Activated naive CD8-positive, alpha-beta T cell (primary cell): ENCODE data around the gene FOXB2.
A peak's percentile ranks its signal among the peaks of the same experiment; 100 is the strongest.
"Not testable (repeated sequence)": the region's sequence is repeated elsewhere in the genome, so short reads cannot be mapped to it uniquely, and the experiment has no call there.

Experiments used
- H3K27ac Mint-ChIP-seq: one replicate; pipeline ENCODE4 v1.8.0; 2021; ENCODE audit warnings: mixed read lengths
- H3K27me3 Mint-ChIP-seq: one replicate; pipeline ENCODE4 v1.8.0; 2021; ENCODE audit warnings: mixed read lengths
- H3K36me3 Mint-ChIP-seq: one replicate; pipeline ENCODE4 v1.8.0; 2021; ENCODE audit warnings: mixed read lengths
- H3K4me1 Mint-ChIP-seq: one replicate; pipeline ENCODE4 v1.8.0; 2021; ENCODE audit warnings: low read depth, mixed read lengths
- H3K4me3 Mint-ChIP-seq: one replicate; pipeline ENCODE4 v1.8.0; 2021; ENCODE audit warnings: mild to moderate bottlenecking, mixed read lengths
- H3K9me3 Mint-ChIP-seq: one replicate; pipeline ENCODE4 v1.8.0; 2021; ENCODE audit warnings: low read depth, mixed read lengths

FOXB2 gene

GRCh38 chr9:77021291-77021894, 1.9 kb downstream of the FOXB2 start:
- Mint-ChIP-seq H3K4me1 (peaks cover 36% of the 10 kb centered on the region), H3K27me3 (peaks cover 57% of the 10 kb centered on the region), H3K27ac (no peak overlapping the region), H3K36me3 (no peaks in the 10 kb centered on the region), H3K4me3 (peak overlapping the region; percentile 67), H3K9me3 (no peaks in the 10 kb centered on the region)

- H3K4me3 Mint-ChIP-seq = peak overlapping the region; percentile 55
- H3K9me3 Mint-ChIP-seq = no peaks in the 10 kb centered on the region
- H3K4me1 Mint-ChIP-seq = peaks cover 34% of the 10 kb centered on the region
Observed at GRCh38 chr9:77021922-77022782, 2.7 kb downstream of the FOXB2 start.

GRCh38 chr9:77022783-77023440, 3.5 kb downstream of the FOXB2 start:
- Mint-ChIP-seq H3K27ac (no peak overlapping the region), H3K9me3 (no peaks in the 10 kb centered on the region)

More at GRCh38 chr9:77021922-77022782, 2.7 kb downstream of the FOXB2 start:
- Mint-ChIP-seq H3K36me3 (no peaks in the 10 kb centered on the region), H3K27ac (no peak overlapping the region), H3K27me3 (peaks cover 53% of the 10 kb centered on the region)

GRCh38 chr9:77023726-77024125, 4.3 kb downstream of the FOXB2 start:
- Mint-ChIP-seq H3K4me3 (no peak overlapping the region), H3K4me1 (peaks cover 30% of the 10 kb centered on the region), H3K27me3 (peaks cover 48% of the 10 kb centered on the region), H3K9me3 (no peaks in the 10 kb centered on the region), H3K27ac (no peak overlapping the region), H3K36me3 (no peaks in the 10 kb centered on the region)

More at GRCh38 chr9:77022783-77023440, 3.5 kb downstream of the FOXB2 start:
- H3K36me3 Mint-ChIP-seq = no peaks in the 10 kb centered on the region
- H3K27me3 Mint-ChIP-seq = peaks cover 46% of the 10 kb centered on the region
- H3K4me1 Mint-ChIP-seq = peaks cover 33% of the 10 kb centered on the region
- peak overlapping the region; percentile 55 for H3K4me3 Mint-ChIP-seq

- no peak overlapping the region for H3K27ac Mint-ChIP-seq
- peaks cover 20% of the 10 kb centered on the region for H3K4me1 Mint-ChIP-seq
- no peak overlapping the region for H3K4me3 Mint-ChIP-seq
- H3K9me3 Mint-ChIP-seq = no peaks in the 10 kb centered on the region
- H3K27me3 Mint-ChIP-seq = peaks cover 38% of the 10 kb centered on the region
- H3K36me3 Mint-ChIP-seq = no peaks in the 10 kb centered on the region
Observed at GRCh38 chr9:77024776-77025545, 5.5 kb downstream of the FOXB2 start.

GRCh38 chr9:77028478-77028877, 9.0 kb downstream of the FOXB2 start:
- H3K4me1 Mint-ChIP-seq = no peaks in the 10 kb centered on the region
- H3K27me3 Mint-ChIP-seq = peaks cover 23% of the 10 kb centered on the region

GRCh38 chr9:77030045-77030444, 10.6 kb downstream of the FOXB2 start:
- Mint-ChIP-seq H3K4me1 (no peaks in the 10 kb centered on the region), H3K9me3 (no peaks in the 10 kb centered on the region), H3K27ac (no peak overlapping the region), H3K27me3 (peaks cover 21% of the 10 kb centered on the region), H3K4me3 (no peak overlapping the region), H3K36me3 (no peaks in the 10 kb centered on the region)

More at GRCh38 chr9:77028478-77028877, 9.0 kb downstream of the FOXB2 start:
- H3K27ac Mint-ChIP-seq = no peak overlapping the region
- no peaks in the 10 kb centered on the region for H3K9me3 Mint-ChIP-seq
- no peaks in the 10 kb centered on the region for H3K36me3 Mint-ChIP-seq
- H3K4me3 Mint-ChIP-seq = no peak overlapping the region

- Mint-ChIP-seq H3K9me3 (peaks cover 3% of the 10 kb centered on the region), H3K27me3 (peaks cover 16% of the 10 kb centered on the region), H3K27ac (no peak overlapping the region), H3K4me3 (no peak overlapping the region), H3K36me3 (no peaks in the 10 kb centered on the region), H3K4me1 (no peaks in the 10 kb centered on the region)
Observed at GRCh38 chr9:77038281-77039036, 19.0 kb downstream of the FOXB2 start.

- H3K4me1 Mint-ChIP-seq = no peaks in the 10 kb centered on the region
- no peak overlapping the region for H3K4me3 Mint-ChIP-seq
- H3K9me3 Mint-ChIP-seq = peaks cover 3% of the 10 kb centered on the region
- H3K27ac Mint-ChIP-seq = no peak overlapping the region
- no peaks in the 10 kb centered on the region for H3K36me3 Mint-ChIP-seq
- peaks cover 12% of the 10 kb centered on the region for H3K27me3 Mint-ChIP-seq
Observed at GRCh38 chr9:77040340-77040739, 20.9 kb downstream of the FOXB2 start.

- not testable (repeated sequence) for H3K4me1 Mint-ChIP-seq, H3K27ac Mint-ChIP-seq, H3K4me3 Mint-ChIP-seq, H3K36me3 Mint-ChIP-seq, H3K9me3 Mint-ChIP-seq, H3K27me3 Mint-ChIP-seq
Observed at GRCh38 chr9:77043743-77044142, 24.3 kb downstream of the FOXB2 start.

GRCh38 chr9:77060681-77061080, 41.2 kb downstream of the FOXB2 start:
- not testable (repeated sequence) for H3K36me3 Mint-ChIP-seq, H3K9me3 Mint-ChIP-seq, H3K27ac Mint-ChIP-seq, H3K27me3 Mint-ChIP-seq, H3K4me3 Mint-ChIP-seq, H3K4me1 Mint-ChIP-seq

- H3K27me3 Mint-ChIP-seq = peaks cover 1% of the 10 kb centered on the region
- no peaks in the 10 kb centered on the region for H3K4me1 Mint-ChIP-seq
- H3K9me3 Mint-ChIP-seq = peaks cover 5% of the 10 kb centered on the region
- H3K4me3 Mint-ChIP-seq = no peak overlapping the region
- no peak overlapping the region for H3K27ac Mint-ChIP-seq
- no peaks in the 10 kb centered on the region for H3K36me3 Mint-ChIP-seq
Observed at GRCh38 chr9:77063645-77064285, 44.3 kb downstream of the FOXB2 start.

GRCh38 chr9:77066388-77066787, 46.9 kb downstream of the FOXB2 start:
- H3K4me1 Mint-ChIP-seq = no peaks in the 10 kb centered on the region
- H3K27ac Mint-ChIP-seq = no peak overlapping the region
- peaks cover 5% of the 10 kb centered on the region for H3K27me3 Mint-ChIP-seq
- H3K9me3 Mint-ChIP-seq = peaks cover 5% of the 10 kb centered on the region
- H3K36me3 Mint-ChIP-seq = no peaks in the 10 kb centered on the region
- no peak overlapping the region for H3K4me3 Mint-ChIP-seq
